Posterior cingulate gyrus (tissue), 11 donors: ENCODE data around the gene INTS6L.

Source experiments
- DNase-seq, 10 donors: peaks; one replicate each; pipeline versions ENCODE4 v3.0.0 to v3.0.0-alpha.2; 2020 to 2021; ENCODE audit warnings: mixed read lengths in 3 of 10
- intact Hi-C: fragments of 100-400 bp; cut with DNase I; formaldehyde crosslinking; loops from one replicate; pipeline ENCODE4 v1.15.1; 2023

Gene INTS6L, protein sequence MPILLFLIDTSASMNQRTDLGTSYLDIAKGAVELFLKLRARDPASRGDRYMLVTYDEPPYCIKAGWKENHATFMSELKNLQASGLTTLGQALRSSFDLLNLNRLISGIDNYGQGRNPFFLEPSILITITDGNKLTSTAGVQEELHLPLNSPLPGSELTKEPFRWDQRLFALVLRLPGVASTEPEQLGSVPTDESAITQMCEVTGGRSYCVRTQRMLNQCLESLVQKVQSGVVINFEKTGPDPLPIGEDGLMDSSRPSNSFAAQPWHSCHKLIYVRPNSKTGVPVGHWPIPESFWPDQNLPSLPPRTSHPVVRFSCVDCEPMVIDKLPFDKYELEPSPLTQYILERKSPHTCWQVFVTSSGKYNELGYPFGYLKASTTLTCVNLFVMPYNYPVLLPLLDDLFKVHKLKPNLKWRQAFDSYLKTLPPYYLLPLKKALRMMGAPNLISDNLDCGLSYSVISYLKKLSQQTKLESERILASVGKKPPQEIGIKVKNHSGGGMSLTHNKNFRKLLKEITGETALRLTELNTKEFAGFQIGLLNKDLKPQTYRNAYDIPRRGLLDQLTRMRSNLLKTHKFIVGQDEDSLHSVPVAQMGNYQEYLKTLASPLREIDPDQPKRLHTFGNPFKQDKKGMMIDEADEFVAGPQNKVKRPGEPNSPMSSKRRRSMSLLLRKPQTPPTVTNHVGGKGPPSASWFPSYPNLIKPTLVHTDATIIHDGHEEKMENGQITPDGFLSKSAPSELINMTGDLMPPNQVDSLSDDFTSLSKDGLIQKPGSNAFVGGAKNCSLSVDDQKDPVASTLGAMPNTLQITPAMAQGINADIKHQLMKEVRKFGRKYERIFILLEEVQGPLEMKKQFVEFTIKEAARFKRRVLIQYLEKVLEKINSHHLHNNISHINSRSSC

GRCh38 chrX:135520553-135521404, at the start of gene INTS6L:
Gene INTS6L, plus strand, starts transcription at chrX:135520660. Its CDS starts 333 bp downstream, at chrX:135520993.
- peak; percentile 74 to 97 (median 84) for DNase-seq
- intact Hi-C loops, result no loop called here

DNA sequence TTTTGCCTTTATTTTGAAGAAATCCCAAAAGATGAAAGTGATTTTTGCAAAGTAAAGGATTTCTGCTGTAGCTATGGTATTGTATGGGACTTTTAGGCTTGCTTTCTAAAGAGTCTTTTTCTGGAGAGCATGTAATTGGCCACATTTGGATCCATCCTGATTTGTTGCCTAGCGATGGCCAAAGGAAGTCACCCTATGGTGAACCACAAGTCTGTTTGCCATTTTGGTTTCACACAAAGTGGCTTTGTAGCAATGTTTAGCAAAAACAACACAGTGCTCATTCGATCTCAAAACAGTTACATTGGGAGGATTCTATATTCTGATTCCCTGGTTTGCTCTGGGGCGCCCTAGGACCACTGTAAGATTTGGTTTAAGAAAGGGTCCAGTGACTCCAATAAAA, 44.1 kb upstream of the INTS6L start:
- intact Hi-C loops, result no loop called here

DNA sequence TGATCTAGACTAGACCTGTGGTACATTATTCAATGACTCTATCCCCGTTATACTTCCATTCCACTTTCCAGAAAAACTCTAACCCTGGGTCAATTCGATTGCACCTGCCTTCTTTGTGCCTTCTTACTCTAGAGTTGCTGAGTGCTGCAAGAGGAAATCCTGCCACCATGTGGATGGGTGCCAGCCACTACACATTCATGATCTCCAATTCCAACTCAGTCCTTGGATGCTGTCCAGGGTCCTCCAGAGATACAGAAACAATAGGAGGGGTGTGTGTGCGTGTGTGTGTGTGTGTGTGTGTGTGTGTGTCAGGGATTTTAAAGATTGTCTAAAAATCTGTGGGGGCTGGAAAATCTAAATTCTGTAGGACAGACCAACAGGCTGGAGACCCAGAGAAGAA, 42.9 kb upstream of the INTS6L start:
- DNase-seq, result peak in 9 of 10 donors; percentile 12 to 90 (median 53)
- intact Hi-C loops, result no loop called here

More for the DNA sequence above, 44.1 kb upstream of the INTS6L start:
- DNase-seq, result no peak

DNA sequence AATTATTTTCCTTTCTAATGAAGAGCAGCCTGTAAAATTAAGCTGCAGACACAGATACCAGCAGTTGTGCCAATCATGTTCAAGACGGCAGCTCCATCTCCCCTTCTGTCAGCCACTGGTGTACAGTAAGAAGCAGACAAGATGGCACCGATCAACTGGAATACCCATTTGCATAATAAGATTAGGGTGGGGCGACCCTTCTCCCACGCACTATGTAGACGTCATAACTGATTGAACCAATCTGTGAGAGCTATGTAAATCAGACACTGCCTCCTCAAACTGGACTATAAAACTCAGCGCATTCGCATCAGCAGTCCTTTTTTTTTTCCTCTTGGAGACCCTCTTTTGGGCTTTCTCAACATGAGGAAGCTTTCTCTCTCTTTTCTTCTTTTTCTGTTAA, 40.4 kb upstream of the INTS6L start:
- intact Hi-C loops, result loop anchor here (10.0 kb wide), 1 partner anchor 95 kb away; no protein-coding TSS in a partner anchor
- no peak for DNase-seq

- intact Hi-C loops, result loop anchor here (10.0 kb wide), 1 partner anchor 93 kb away; no protein-coding TSS in a partner anchor
- DNase-seq, result no peak
These were observed 38.7 kb upstream of the INTS6L start for GRCh38 chrX:135481696-135482179.

- peak in 1 of 10 donors; percentile 1 for DNase-seq
- intact Hi-C loops, result loop anchor here (10.0 kb wide), 1 partner anchor 90 kb away; no protein-coding TSS in a partner anchor
These were observed 35.7 kb upstream of the INTS6L start for GRCh38 chrX:135484641-135485289.

GRCh38 chrX:135489542-135489941, 30.9 kb upstream of the INTS6L start:
- intact Hi-C loops, result loop anchor here (10.0 kb wide), 1 partner anchor 85 kb away; no protein-coding TSS in a partner anchor
- no peak for DNase-seq

GRCh38 chrX:135490979-135491514, 29.4 kb upstream of the INTS6L start:
- intact Hi-C loops, result no loop called here
- no peak for DNase-seq

DNA sequence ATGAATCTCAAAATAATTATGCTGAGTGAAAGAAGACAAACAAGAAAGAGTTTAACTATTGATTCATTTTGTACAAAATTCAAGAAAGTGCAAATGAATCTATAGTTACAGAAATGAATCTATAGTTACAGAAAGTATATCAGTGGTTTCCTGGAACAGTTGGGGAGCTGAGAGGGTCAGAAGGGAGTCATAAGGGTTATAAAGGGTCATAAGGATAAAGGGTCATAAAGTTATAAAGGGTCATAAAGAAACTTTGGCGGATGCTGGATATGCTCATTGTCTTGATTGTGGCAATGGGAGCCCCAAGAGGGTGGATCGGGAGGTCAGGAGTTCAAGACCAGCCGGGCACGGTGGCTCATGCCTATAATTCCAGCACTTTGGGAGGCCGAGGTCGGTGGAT, 26.0 kb upstream of the INTS6L start:
- intact Hi-C loops, result no loop called here

GRCh38 chrX:135497736-135498135, 22.7 kb upstream of the INTS6L start:
- DNase-seq, result no peak
- intact Hi-C loops, result no loop called here

More for the DNA sequence above, 26.0 kb upstream of the INTS6L start:
- DNase-seq, result no peak

GRCh38 chrX:135498236-135498635, 22.2 kb upstream of the INTS6L start:
- no peak for DNase-seq
- intact Hi-C loops, result no loop called here

DNA sequence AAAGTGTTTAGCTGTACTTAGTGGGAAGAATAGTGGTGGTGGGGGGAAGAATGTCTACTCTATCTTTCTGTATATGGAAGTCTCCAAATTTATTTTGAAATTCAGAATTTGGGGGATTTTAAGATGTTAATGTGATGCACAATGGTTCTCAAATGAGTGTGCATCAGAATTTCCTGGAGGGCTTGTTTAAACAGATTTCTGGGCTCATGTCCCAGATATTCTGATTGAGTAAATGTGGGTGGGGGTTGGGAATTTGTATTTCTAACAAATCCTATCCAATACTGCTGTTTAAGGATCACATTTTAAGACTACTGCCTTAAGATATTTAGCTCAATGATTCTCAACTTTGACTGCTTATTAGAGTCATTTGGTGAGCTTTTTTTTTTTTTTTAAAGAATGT, 15.1 kb upstream of the INTS6L start:
- no peak for DNase-seq
- intact Hi-C loops, result no loop called here

GRCh38 chrX:135509885-135510284, 10.6 kb upstream of the INTS6L start:
- no peak for DNase-seq
- intact Hi-C loops, result no loop called here

DNA sequence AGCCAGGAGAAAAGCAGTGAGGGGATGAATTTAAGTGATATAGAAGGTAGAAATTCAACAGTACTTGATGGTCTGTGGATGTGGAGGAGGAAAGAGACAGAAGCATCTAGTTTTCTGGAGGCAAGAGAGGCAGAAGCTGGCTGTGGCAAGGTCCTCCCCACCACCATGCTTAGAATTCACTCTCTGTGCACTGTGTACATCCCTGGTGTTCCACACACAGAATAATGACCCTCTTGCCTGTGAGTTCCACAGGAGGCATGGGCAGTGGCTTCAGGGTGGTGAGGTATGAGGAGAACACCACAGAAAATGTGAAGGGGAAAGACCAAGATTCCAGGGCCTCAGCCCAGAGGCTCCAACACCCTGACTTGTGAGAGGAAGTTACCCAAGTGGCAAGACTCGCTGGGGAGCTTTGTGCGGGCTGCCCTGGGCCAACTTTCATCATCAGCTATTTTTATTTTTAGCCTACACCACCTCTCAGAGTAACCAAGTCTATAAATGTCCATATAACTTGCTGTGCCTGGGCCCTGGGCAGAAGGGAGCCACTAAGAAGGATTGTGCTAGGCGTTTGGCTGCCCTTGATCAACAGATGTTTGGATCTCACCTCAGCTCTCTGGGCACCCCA, 7.8 kb upstream of the INTS6L start:
- no peak for DNase-seq
- intact Hi-C loops, result no loop called here

GRCh38 chrX:135513130-135513515, 7.3 kb upstream of the INTS6L start:
- intact Hi-C loops, result no loop called here
- DNase-seq, result no peak

DNA sequence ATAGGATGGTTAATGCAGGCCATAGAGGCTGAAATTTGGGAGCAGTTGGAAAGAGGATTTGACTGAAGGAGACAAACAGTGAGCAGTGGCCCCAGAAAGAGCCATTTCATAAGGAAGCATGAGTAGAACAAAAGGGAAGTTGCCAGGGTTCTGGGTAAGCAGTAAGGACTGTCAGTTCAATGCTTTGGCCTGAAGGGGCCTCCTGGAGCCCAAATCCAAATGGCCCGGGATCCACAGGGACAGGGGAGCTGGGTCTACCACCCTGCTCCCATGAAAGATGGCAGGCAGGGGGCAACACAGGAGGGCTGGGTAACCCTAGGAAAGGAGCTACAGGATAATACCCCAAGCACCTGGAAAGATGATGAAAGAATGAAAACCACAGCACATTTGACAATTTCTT, 4.1 kb upstream of the INTS6L start:
- intact Hi-C loops, result no loop called here
- DNase-seq, result no peak

DNA sequence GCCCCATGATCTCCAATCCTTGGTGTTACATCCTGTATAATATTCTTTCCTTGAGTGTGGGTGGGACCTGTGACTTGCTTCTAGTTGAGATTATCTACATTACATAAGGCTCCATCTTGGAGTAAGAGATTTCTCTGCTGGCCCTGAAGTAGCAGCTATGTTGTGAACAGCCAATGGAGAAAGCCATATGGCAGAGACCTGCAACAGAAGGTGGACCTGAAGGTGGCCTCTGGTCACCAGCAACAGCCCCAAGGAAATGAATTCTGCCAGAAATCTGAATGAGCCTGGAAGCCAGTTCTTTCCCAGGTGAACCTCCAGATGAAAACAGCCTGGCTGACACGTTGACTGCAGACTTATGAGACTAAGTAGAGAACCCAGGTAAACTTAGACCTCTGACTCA, 2.3 kb upstream of the INTS6L start:
- intact Hi-C loops, result no loop called here
- no peak for DNase-seq

- DNase-seq, result no peak
- intact Hi-C loops, result no loop called here
These were observed 373 bp upstream of the INTS6L start for GRCh38 chrX:135520022-135520552.
